ENCODE measurements around the gene TRIAP1.

DNA sequence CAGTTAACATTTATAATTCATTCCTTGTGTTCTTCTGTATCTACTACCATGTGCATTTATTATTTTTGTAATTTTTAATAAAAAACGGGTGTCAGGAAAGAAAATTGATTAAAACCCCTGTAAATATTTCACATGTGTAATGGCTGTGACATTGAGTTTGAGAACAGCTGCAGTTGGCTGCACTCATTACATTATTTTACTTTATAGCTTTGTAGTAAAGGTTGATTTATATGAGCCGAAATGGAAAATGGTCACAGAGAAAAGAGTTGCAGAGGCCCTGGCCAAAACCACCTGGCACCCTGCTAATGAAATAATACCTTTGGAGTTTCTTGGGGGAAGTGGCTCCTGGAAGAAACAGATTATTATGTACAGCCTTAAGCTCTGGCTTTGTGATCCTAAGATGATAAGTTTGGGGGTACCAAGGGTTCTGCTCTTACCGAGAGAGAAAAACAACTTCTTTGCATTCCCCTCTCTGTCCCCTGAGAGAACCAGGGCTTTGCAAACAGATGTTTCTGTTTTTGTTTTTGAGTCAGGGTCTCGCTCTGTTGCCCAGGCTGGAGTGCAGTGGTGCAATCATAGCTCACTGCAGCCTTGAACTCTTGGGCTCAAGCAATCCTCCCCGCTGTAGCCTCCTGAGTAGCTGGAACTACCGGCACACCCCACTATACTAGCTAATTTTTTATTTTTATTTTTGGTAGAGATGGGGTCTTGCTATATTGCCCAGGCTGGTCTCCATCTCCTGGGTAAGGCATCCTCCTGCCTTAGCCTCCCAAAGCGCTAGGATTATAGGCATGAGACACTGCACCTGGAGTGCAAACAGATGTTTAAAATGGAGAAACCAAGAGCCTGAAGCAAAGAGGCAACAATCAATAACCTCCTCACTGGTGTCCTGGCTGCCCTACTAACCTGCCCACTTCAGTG is 40.0 kb upstream of the TRIAP1 start:
- TF ChIP-seq CTCF (IDR thresholded peaks at IDR 0.05) (no peak), POLR2A (IDR thresholded peaks at IDR 0.05) (no peak), EP300 (IDR thresholded peaks at IDR 0.05) (no peak)
